H1 (cell line): ENCODE results near the gene THAP2. TPM values are rescaled to one million over a fixed set of nuclear protein-coding genes. Genes with fewer than 3 reads are reported as not detected.

Experiments used
- BCL11A ChIP-seq, 2 experiments: IDR thresholded peaks; one replicate each; pipeline ENCODE4 v1.6.1; 2011; ENCODE audit warnings: low read depth in 2 of 2, low read length in 2 of 2, mild to moderate bottlenecking in 2 of 2
- PHF8 ChIP-seq: fragments of 200-600 bp; sonication (generic); conservative IDR thresholded peaks from 2 replicates; pipeline ENCODE4 v1.7.1; 2012; ENCODE audit warnings: low read depth, mild to moderate bottlenecking, inconsistent platforms, low read length, moderate library complexity
- TAF1 ChIP-seq: IDR thresholded peaks from 2 replicates; pipeline ENCODE4 v1.6.1; 2011; ENCODE audit warnings: mild to moderate bottlenecking, low read depth, low read length
- TAF7 ChIP-seq: optimal IDR thresholded peaks from 2 replicates; pipeline ENCODE3; 2011; ENCODE audit warnings: low read depth, mild to moderate bottlenecking, inconsistent platforms, low read length, moderate library complexity, borderline replicate concordance
- polyA plus RNA-seq, 7 experiments: library from polyadenylated mRNA; depleted of rRNA in 3 of 7; stranded (reverse) in 5 of 7; unstranded in 2 of 7; fragments of >200 nt in 5 of 7; fragments of 200-250 nt in 2 of 7; gene quantifications; 1 replicate in 5 of 7; 2 replicates in 1 of 7; 4 replicates in 1 of 7; pipeline versions ENCODE4 v1.2.1 to v1.2.3, GENCODE V29; 2011 to 2013; ENCODE audit warnings: missing spikeins in 2 of 7, mixed read lengths in 2 of 7
- total RNA-seq: library from RNA; stranded (reverse); fragmentation: NEBNext Ultra II Directional; extraction: Animal tissue kit (Norgen Biotek cat#: 25700); gene quantifications from 2 replicates; pipeline ENCODE4 v1.2.1, GENCODE V29; 2021
- TF ChIP-seq, protein P1 (sequence below): IDR thresholded peaks from 2 replicates; pipeline ENCODE4 v1.6.1; 2011; ENCODE audit warnings: low read depth, mild to moderate bottlenecking, low read length; ENCODE audit not compliant: insufficient read depth

The THAP2 gene
- total and polyA plus RNA-seq, 2 of the 8 experiments (the other 6 are each of a cell fraction or from before 2014, with no cell fraction given): 1.8 to 5.3 TPM

DNA sequence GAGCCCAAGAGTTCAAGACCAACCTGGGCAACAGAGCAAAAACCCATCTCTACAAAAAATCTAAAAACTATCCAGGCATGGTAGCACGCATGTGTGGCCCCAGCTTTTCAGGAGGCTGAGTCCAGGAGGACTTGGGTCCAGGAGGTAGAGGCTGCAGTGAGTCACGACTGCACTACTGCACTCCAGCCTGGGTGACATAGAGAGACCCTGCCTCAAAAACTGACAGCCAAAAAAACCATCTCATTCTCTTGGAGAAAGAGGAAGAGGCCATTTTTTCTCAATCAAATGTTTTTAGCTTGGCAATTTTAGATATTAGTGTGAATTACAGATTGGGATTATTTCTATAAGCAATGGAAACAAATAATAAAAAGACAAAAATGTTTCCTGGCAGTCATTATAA, 38.6 kb upstream of the THAP2 start (continued):
- TF ChIP-seq TAF7 (no peak), PHF8 (no peak), TAF1 (no peak), BCL11A (IDR thresholded peaks at IDR 0.05; ENCODE audit: low read depth in 2 of 2, low read length in 2 of 2) (no peak)
- TF ChIP-seq, protein P1, sequence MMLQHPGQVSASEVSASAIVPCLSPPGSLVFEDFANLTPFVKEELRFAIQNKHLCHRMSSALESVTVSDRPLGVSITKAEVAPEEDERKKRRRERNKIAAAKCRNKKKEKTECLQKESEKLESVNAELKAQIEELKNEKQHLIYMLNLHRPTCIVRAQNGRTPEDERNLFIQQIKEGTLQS: no peak
